Fibroblast of skin of back (primary cell): ENCODE measurements around the gene THRB.
"Not testable (repeated sequence)": the region's sequence is repeated elsewhere in the genome, so short reads cannot be mapped to it uniquely, and the experiment has no call there.

Source experiments
- DNase-seq: peaks from one replicate; pipeline ENCODE4 v3.0.0-alpha.2; 2013

The THRB gene

DNA sequence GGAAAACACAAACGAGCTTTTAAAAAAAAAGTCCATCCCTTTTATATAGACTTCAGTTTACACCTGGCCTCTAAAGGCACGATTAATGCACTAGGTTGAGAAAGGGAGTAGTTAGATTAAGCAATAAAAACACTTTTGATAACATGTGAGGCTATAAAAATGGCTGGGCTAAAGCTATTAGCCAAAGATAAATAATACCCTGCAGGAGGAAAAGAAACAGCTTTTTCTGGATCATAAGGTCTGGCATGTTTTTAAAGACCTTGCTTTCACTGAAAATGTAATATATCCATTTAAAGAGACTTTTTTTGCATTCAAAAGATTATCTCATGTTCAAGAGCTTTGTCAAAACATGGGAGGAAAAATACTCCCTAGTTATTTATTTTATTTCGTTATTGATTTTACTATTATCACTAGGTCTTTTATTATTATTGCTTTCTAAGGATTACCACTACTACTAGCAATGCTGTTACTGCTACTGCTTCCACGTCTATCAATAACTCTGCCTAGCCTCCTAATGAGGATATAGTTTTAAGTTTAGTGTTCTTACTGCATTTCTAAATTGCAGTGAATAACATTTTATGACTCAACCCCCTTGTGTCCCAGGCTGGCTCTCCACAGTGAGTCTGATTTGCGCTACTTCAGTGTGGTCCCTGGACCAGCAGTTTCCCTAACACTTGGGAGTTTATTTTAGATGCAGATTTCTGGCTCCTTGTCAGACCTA lies 93.4 kb downstream of the THRB start:
- DNase-seq: no peak

DNA sequence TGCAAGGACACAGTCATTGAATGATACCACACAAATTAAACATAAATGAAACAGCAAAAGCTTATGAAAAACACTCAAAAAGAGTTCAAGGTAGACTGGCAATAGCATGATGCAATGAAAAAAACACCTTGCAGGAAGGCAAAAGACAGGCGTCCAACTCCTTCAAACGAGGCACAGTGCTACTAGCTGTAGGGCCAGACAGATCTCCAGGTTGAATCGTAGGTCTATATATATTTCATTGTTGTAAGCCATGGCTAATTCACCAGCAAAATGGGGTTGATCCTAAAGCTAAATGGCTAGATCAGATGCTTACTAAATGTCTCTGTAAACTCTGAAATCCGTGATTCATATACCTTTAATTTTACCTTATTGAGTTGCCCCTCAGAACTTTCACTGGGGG lies 94.2 kb downstream of the THRB start:
- no peak for DNase-seq

DNA sequence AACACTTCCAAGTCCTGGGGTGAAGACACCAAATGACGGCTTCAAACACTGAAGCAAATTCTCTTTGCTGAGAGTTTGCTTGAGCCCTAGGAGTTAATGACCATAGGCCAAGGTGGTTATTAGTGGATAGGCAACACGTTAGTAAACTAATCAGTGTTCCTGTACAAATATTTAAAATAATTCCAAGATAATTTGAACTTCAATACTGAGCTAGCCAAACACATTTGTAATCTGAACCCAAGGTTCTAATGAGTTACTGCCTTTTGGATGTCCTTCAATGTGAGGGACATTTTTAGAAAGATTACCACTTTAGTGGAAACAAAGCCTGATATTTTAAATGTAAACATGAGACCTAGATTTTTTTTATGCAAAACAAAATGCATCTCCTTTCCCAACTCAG lies 94.6 kb downstream of the THRB start:
- no peak for DNase-seq

DNA sequence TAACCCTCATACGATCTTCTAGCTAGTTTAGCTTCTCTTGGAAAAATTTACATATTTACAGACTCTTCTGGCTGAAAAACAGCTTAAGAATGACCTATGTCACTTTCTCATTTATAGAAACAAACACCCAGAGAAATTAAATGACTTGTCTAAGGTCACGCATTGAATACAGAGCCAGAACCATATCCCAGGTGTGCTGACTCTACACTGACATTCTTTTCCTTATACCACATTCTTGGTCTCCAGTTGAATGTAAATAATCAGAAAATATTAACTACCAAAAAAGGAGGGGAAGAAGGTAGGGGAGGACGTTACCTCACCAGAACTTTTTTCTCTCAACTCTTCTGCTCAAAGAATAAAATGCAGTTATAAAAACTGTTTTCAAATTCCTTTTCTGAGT lies 95.0 kb downstream of the THRB start:
- no peak for DNase-seq

DNA sequence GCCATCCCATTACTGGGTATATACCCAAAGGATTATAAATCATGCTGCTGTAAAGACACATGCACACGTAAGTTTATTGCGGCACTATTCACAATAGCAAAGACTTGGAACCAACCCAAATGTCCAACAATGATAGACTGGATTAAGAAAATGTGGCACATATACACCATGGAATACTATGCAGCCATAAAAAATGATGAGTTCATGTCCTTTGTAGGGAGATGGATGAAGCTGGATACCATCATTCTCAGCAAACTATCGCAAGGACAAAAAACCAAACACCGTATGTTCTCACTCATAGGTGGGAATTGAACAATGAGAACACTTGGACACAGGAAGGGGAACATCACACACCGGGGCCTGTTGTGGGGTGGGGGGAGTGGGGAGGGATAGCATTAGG lies 95.9 kb downstream of the THRB start:
- not testable (repeated sequence) for DNase-seq

DNA sequence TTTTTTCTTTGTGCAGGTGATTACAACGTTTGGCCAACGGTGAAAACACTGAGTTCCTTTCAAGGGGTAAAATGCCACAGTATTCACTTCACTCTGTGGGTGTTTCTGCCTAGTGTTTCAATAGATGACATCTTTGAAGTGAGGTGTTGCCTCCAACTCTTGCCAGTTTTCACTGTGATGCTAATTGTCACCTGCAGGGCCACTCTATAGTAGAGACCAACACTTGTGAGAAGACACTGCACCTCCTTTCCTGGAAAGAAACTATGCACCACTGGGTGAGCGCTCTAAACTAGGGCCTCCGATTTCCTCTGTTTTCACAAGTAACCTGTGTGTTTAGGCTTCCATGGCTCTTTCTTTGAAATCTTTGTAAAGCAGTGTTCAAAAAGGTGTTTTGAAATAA lies 98.3 kb downstream of the THRB start:
- no peak for DNase-seq

DNA sequence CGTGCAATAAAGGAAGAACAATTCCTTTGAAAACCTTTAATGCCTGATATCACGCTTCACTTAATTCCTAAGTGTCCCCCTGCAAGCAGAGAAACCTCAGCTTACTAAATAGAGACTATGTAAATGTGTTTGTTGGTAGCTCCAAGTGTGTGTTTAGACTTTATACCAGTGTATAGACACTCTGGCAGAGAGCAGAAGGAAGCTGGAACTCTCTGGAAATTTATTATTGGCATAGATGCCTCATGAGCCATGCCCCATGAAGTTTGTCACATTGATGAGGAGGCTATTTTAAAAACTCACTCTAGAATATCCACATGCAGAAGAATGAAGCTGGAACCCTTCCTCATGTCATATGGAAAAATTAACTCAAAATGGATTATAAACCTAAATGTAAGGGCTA lies 99.9 kb downstream of the THRB start:
- DNase-seq: no peak

DNA sequence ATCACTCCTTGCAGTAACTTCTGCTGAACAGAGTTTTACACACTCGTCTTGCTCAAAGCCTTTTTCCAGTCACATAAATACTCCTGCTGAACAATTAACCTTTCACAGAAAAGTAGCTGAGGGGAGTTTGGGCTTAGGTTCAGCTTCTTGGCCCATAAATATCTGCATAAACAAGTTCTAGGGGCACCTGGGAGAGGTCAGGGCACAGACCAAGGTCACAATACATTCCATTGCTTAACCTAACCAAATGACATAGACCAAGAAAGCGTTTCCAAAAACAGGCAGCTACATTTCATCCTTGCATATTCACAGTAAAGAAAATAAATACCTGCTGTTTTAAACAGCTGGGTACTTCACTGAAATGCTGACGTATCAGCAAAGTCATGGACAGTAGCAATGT lies 101.3 kb downstream of the THRB start:
- DNase-seq: no peak

DNA sequence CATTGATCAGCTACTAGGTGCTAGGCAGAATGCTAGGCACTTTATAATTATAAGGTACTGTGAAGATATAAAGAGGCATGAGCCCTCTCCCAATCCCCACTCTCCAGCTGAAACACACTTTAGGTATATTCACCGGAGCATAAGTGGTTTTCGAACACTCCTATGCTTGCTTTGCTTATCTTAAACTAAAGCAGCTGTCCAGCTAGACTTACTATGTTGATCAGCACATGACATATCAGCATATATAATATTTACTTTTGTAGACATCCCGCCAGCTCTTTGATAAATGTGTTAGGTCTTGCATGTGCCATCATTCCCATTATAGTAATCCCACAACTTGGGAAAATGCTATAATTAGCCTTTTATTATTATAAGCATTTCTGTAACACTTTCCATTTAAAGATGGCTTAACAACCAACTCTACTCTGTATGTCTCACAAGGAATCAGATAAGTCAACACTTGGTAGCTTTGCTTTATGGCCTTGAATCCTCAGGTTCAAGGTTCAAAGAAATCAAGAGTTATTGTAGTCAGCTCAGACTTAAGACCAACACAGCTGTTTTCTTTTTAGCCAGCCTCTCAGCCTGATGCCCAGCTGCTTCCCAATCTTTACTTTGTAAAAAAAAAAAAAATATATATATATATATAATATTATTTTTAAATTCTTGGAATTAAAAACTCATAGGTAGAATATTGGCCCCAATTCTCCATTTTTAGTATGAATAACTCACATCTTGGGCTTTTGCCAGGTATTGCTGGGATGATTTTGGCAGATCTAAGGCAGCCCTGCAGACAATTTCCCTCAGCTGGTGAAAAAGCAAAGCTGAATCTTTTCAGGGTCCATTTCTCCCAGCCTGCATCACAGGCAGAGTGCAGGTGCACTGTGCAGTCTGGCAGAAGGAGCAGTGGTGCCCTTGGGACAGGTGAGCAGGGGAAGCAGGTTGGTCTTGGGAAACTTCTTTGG lies 104.2 kb downstream of the THRB start:
- no peak for DNase-seq

DNA sequence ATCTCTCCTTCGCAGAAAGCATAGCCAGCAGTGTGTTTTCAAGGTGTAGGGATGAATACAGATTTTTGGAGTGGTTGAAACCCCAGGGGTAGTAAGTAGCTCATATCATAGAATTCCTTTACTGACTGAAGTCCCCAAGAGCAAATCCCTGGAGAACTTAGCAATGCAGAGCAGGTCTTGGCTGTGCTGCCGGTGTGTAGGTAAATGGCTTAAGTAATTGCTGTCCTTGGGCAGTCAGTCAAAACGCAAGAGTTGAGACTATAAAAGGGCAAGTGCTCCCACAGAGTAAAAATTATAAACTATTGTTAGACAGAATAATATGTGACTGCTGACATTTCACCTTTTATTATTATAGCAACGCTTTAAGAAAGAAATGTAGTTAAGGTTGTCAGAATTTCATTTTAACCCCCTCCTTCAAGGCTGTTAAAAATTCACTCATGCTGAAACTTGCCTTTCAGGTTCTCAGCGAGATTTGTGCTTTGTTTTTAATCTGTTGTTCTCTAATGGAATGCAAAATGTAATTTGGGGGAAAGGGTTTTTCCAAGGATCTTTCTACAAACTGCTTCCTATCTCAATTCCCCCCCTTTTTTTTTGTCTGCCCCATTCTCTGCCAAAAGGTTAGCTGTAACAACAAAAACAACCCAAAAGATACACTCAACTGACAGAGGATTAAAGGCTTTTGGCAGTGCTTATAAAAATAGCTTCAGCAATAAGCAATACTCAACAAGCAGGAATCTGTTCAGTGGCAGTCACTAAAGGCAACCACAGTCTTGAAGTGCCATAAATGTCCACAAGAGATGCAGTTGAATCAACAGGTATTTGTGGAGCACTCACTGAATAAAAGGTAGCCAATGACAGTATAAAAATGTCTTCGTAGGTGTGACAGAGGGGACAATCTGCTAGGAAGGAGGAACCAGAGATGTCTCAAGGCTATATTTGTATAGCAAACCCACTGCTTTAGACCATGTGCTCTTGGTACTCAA lies 105.3 kb downstream of the THRB start:
- DNase-seq: peak; percentile 32

DNA sequence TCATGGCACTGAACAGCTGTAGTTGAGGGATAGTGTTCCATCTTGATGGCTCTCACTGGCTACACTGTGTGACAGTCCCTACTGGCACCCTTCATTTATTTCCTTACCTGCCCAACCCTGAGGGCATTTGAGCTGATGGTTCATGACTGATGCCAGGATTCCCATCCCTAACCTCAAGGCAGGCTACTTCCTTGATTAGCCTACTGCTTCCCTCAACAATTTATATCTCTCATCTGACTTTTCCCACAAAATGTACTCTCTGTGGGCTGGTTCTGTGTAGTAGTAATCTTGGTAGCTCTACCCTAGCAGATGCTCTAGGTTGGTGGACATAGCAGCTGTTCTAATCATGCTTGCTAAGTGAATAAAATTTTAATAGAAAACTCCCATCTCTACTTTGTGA lies 106.0 kb downstream of the THRB start:
- DNase-seq: no peak

DNA sequence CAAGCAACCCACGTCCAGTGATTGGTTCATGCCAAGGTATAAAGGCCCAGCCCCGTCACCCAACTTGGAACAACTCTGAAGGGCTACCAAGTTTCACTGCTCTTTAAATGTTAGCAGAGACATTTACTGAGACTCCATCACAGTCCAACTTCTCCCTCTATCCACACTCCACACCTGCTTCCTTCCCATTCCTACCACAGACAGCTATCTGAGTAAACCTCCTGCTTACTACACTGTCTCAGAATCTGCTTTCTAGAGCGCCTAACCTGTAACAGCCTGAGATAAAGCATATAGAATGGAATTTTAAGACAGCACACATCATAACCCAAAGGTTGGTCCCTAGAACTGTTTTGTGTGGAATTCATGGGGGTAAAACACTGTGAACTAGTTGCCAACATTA lies 106.5 kb downstream of the THRB start:
- DNase-seq: no peak

DNA sequence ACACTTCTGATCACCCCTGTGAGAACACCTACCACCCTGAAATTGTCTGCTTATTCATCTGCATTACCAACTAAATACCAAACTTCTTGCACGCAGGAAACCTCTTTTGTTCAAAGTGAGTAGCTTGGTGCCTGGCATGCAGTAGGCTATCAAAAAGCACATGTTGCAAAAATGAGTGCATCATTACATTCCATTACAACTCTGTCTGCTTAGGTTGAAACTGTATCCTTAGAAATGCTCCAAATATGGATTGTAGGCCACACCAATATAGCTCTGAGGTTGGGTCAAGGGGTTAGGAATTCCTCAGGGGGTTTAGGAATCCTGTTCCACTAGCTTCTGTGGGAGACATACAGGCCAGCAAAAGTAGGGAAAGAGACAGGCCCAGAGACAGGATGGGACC lies 107.2 kb downstream of the THRB start:
- DNase-seq: peak; percentile 89

DNA sequence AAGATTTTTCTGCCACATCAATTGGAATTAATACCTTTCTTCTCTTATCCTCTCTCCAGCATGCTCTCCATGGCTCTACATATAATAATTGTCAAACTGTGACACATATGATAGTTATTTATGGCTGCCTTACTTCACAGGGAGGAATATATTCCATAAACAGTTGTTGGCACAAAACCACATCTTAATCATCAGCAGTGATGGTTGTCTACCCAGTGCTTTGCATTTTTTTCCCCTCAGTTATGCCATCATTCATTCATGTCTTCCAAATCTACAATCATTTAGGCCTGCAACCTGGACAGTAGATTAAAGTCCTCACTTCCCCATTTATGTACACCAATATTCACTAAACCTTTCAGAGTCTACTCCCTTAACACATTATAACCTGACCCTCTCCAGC lies 107.7 kb downstream of the THRB start:
- DNase-seq: peak; percentile 81

DNA sequence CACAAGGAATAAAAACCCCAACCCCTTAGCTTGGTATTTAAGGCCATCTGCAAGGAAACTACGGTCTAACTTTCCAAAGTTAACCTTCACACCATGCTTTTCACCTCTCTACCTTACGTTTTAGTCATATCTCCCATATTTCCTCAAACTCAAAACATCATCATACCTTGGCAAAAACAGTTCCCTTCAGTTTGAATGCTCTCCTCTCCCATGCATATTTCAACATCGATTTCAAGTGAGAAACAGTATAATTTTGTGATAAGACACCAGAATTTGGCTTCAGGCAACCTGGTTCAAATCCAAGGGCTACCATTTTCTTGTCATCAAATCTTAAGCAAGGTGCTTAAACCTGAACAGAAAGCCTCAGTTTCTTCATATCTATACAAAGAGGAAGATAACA lies 108.2 kb downstream of the THRB start:
- no peak for DNase-seq

DNA sequence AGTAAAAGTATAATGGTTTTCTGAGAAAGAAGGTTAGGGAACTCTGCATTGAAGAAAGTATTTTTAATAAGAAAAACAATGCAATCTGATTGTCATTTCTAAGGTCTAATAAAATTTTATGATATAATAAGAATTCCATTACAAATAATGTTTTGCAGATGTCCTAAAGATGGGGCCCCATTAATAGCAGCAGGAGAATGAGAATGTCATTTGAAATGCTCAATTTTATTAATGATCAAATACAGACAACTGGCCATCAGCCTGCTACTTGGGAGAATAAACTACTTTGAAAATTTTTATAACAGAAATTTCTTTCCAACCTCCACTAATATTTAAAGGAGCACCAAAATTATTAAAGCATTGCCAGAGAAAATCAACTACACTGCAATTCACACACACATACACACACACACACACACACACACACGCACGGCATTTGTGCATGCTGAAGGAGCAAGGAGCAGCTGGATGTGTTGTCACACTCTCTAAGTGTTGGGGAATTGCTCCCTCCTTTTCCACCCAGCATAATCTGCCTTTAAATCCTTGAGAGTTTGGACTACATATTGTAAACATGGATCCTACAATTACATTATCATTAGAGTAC lies 109.5 kb downstream of the THRB start:
- DNase-seq: no peak

DNA sequence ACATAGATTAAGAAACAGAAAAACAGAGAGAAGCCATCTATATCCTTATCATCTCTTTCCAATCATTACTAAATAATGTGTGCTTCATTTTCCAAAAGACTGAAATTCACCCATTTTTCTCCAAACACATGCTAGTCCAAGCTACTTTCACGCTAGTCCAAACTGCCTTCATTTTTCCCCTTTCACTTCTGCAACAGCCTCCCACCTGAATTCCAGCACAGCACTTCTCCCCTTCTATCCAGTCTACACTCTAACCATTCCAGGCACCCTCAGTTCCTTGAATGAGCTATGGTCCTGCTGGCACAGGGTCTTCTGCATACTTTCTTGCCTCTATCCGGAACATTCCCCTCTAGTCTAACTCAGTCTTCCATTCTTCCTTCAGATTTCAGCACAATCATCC lies 112.0 kb downstream of the THRB start:
- no peak for DNase-seq

DNA sequence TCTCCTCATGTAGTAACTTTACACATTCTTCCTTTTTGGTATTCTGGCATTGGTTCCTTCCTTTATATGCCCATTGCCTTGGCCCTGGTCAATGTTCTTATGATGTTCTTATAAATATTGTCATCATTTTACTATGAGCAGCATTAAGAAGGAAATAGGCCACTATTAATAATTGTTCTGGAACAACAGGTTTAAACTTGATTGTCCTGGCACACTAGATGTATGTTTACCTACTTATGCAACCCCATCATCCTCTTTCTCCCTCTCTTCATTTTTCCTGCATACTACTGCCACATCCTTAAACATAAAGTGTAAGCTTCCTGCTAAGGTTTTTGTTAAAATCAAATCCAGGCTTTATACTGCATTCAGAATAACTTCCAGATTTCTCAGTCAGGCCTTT lies 114.7 kb downstream of the THRB start:
- DNase-seq: no peak

DNA sequence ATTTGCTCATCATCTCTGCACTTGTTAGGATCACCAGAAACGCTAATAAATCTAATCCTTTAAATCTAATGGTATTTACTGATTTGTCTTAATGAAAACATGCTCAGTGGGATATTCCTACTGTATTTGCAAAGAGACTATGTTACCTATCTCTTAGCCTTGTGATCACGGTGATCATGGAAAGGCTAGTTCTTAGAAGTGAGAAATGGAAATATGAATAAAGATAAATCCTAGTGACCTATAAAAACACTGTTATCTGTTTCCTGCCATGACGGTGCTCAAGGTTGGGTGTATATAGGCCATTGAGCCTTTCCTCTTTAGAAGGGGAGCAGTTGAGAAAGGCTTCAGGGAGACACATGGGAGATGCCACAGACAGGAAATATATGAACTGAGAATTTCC lies 116.3 kb downstream of the THRB start:
- no peak for DNase-seq

DNA sequence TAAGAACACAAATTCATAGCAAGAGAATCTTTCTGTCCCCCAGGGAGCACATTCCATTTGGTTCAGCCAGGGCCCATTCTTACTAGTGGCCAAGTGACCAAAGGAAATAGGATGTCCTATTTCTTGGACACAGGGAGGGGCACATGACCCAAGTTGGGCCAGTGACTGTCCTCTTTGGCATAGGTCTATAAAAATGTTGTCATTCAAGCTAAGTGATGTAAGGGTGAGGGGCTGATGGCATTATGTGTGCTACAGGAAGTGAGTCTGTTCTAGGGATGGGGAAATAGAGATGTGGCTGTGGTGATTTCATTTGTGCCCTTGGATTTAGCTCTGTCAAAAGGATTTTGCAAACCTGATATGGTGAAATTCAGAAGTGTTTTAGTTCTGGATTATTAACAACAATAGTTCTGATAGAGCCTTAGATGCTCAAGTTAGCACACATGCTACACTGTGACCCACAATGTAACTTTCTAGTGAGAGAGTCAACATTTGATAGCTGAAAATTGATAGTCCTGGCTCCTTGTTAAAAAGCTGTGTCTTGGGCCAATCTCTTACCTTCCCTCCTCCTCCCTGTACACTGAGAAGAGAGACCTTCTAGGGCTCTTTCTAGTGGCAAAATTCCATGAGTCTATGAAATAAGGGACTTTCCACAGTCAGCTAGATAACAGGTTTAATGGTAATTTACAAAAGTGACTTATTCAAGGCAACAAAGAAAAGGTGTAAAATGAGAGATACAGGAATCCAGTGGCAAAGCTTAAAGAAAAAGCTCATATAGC lies 117.2 kb downstream of the THRB start:
- DNase-seq: no peak

DNA sequence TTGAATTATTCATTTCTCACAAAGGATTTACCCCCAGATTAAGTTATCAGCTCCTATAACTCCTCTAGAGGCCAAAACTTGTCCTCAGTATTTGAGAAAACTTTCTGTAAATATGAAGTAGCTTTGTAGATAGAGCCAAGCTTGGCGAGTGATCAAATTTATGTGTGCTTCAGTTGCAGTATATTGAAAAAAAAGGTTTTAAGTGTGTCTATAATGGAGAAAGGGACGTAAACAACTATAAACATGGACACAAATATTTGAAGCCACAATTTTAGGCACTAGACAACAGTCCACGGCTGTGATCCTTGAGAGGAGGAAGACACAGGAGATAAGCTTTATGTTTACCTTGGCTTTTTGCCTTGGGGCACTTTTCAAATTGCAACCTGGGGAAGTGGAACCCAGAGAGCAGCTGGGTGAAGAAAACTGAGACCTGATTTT lies 118.7 kb downstream of the THRB start:
- DNase-seq: no peak

DNA sequence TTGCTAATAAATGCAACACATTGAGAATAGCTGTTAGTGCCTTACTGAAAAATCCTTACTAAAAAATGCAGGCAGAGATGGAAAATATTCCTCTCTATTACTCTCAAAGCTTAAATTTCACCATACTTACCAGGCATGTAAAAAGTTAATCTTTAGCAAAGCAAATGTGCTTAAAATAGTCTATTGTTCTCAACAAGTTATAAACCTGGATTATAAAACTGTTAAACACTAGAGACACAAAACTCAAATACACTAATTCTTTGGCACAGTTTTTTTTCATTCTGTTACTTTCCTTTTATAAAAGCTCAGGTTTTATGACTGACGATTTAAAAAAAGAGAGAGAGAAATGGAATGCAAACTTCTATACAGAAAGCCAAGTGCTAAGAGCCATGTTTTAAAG lies 119.8 kb downstream of the THRB start:
- DNase-seq: no peak
